Loucy (cell line): ENCODE data around the gene INTS13.

Source experiments
- CTCF ChIP-seq: fragments of 200-600 bp; sonication (generic); conservative IDR thresholded peaks from 2 replicates; pipeline ENCODE4 v1.5.1; 2014; ENCODE audit warnings: mild to moderate bottlenecking, antibody characterized with exemption, low read length
- EZH2phosphoT487 ChIP-seq: fragments of 200-600 bp; IDR thresholded peaks from 2 replicates; pipeline ENCODE4 v1.6.1; 2018; ENCODE audit warnings: antibody characterized with exemption, mild to moderate bottlenecking, moderate library complexity, borderline replicate concordance

GRCh38 chr12:26976687-26977086 is 38.9 kb upstream of the INTS13 start:
- no peak for TF ChIP-seq CTCF
- TF ChIP-seq EZH2phosphoT487 = no peak
